OCI-LY3 (cell line): ENCODE data around the gene ASTN1.

Experiments used
- H2AFZ ChIP-seq: fragments of 200-600, 300-600 bp; shearing (Covaris generic); 2 replicates; pipeline ENCODE4 v1.6.0; 2014; ENCODE audit warnings: antibody characterized with exemption, low read depth, low read length
- H3K27ac ChIP-seq: fragments of 200-600, 300-600 bp; sonication (generic); 2 replicates; pipeline ENCODE4 v1.5.1; 2014; ENCODE audit warnings: mild to moderate bottlenecking, low read length, moderate library complexity, mixed read lengths
- H3K27me3 ChIP-seq: fragments of 200-600, 300-600 bp; sonication (generic); 2 replicates; pipeline ENCODE4 v1.6.1; 2014; ENCODE audit warnings: low read depth, low read length, mixed read lengths
- H3K36me3 ChIP-seq: fragments of 200-600, 300-600 bp; sonication (generic); replicated peaks from 2 replicates; pipeline ENCODE3; 2014; ENCODE audit warnings: low read depth, low read length, mixed read lengths
- H3K4me1 ChIP-seq: fragments of 300-600, 200-600 bp; sonication (generic); 2 replicates; pipeline ENCODE4 v1.6.1; 2014; ENCODE audit warnings: low read length, mixed read lengths
- H3K4me2 ChIP-seq: fragments of 200-600, 300-600 bp; sonication (generic); 2 replicates; pipeline ENCODE4 v1.6.1; 2014; ENCODE audit warnings: low read length, mixed read lengths
- H3K4me3 ChIP-seq: fragments of 300-600, 200-600 bp; sonication (generic); 2 replicates; pipeline ENCODE4 v1.5.1; 2014; ENCODE audit warnings: antibody characterized with exemption, mild to moderate bottlenecking, low read length, moderate library complexity
- H3K79me2 ChIP-seq: fragments of 300-600, 200-600 bp; shearing (Covaris generic); 2 replicates; pipeline ENCODE4 v1.6.1; 2014; ENCODE audit warnings: mild to moderate bottlenecking, low read length, mixed read lengths
- H3K9ac ChIP-seq: fragments of 300-600, 200-600 bp; shearing (Covaris generic); 2 replicates; pipeline ENCODE4 v1.6.0; 2014; ENCODE audit warnings: mild to moderate bottlenecking, low read length, moderate library complexity
- H3K9me3 ChIP-seq: fragments of 200-600, 300-600 bp; shearing (Covaris generic); 2 replicates; pipeline ENCODE4 v1.6.1; 2014; ENCODE audit warnings: low read length, mixed read lengths; ENCODE audit not compliant: insufficient read depth
- H4K20me1 ChIP-seq: fragments of 200-600, 300-600 bp; sonication (generic); 2 replicates; pipeline ENCODE4 v1.6.1; 2016; ENCODE audit warnings: low read length, mixed read lengths; ENCODE audit not compliant: insufficient read depth
- EZH2phosphoT487 ChIP-seq: fragments of 200-600 bp; shearing (Covaris generic); IDR thresholded peaks from 2 replicates; pipeline ENCODE4 v1.6.1; 2018; ENCODE audit warnings: antibody characterized with exemption, mixed run types, low read depth
- TF ChIP-seq, protein P1 (sequence below): fragments of 200-600, 300-600 bp; sonication (generic); IDR thresholded peaks from 2 replicates; pipeline ENCODE4 v1.5.1; 2014; ENCODE audit warnings: antibody characterized with exemption, low read length, low read depth

The ASTN1 gene

DNA sequence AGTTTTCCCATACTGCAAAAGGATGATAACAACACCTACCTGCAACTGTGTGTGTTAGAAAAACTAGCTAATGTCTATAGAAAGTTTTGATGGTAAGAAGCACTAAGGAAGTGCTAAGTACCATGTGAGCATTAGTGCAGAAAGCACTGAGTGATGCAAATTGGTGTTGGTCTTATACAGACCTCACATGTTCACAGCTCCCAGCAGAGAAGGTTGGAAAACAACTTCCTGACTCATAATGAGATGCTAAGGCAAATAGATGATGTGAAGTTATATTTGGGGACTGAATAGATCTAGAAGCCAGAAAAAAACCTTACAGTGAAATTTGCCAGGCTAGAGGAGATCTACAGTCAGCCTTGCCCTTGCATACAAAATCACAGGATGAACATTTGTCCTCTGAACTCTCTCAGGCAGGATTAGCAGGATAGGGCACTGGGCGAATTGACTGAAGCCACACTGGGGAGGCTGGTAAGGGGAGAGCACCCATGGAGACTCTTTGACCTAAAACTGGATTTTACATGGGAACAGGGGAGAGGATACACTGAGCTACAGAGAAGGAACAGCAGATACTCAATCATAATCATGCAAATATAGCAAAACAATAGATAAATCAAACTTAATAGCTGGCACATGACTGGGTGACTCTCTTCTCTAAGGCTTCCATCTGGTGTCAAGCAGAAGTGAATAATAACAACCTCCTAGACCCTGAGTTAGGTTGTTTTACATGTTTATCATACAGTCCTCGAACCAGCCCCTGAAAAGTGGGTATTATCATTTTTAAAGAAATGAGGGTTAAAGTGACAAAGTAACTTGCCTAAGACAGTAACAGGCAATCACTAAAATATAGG is 61.3 kb downstream of the ASTN1 start:
- Histone ChIP-seq H3K4me1 (no peaks in the 10 kb centered on the region), H2AFZ (no peak overlapping the region), H3K9me3 (no peaks in the 10 kb centered on the region), H4K20me1 (no peaks in the 10 kb centered on the region), H3K9ac (no peak overlapping the region), H3K4me2 (no peak overlapping the region), H3K27ac (no peak overlapping the region), H3K27me3 (0 out of 2 replicates have a peak, but pooled peaks cover 3% of the 10 kb centered on the region), H3K36me3 (no peaks in the 10 kb centered on the region), H3K4me3 (no peak overlapping the region), H3K79me2 (no peaks in the 10 kb centered on the region)
- TF ChIP-seq EZH2phosphoT487 = no peak
- TF ChIP-seq, protein P1, sequence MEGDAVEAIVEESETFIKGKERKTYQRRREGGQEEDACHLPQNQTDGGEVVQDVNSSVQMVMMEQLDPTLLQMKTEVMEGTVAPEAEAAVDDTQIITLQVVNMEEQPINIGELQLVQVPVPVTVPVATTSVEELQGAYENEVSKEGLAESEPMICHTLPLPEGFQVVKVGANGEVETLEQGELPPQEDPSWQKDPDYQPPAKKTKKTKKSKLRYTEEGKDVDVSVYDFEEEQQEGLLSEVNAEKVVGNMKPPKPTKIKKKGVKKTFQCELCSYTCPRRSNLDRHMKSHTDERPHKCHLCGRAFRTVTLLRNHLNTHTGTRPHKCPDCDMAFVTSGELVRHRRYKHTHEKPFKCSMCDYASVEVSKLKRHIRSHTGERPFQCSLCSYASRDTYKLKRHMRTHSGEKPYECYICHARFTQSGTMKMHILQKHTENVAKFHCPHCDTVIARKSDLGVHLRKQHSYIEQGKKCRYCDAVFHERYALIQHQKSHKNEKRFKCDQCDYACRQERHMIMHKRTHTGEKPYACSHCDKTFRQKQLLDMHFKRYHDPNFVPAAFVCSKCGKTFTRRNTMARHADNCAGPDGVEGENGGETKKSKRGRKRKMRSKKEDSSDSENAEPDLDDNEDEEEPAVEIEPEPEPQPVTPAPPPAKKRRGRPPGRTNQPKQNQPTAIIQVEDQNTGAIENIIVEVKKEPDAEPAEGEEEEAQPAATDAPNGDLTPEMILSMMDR = no peak

DNA sequence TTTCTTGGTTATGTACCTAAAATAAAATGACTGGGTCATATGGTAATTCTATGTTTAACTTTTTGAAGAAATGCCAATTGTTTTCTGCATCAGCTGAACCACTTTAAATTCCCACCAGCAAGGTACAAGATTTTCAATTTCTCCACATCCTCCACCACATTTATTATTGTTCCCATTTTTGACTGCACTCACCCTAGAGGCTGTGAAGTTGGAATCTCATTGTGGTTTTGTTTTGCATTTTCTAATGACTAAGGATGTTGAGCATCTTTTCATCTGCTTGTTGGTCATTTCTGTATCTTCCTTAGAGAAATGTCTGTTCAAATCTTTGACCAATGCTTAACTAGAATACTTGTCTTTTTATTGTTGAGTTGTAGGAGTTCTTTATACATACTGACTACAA is 72.5 kb downstream of the ASTN1 start:
- H3K4me1 ChIP-seq = no peaks in the 10 kb centered on the region
- no peak overlapping the region for H2AFZ ChIP-seq
- no peaks in the 10 kb centered on the region for H3K36me3 ChIP-seq
- TF ChIP-seq EZH2phosphoT487 = no peak
- TF ChIP-seq, protein P1 = no peak
- H3K79me2 ChIP-seq = no peaks in the 10 kb centered on the region
- H3K9ac ChIP-seq = no peak overlapping the region
- H3K9me3 ChIP-seq = no peaks in the 10 kb centered on the region
- H4K20me1 ChIP-seq = no peaks in the 10 kb centered on the region
- no peak overlapping the region for H3K4me2 ChIP-seq
- peaks cover 3% of the 10 kb centered on the region; the same call in 1 of the 2 replicates for H3K27me3 ChIP-seq
- H3K27ac ChIP-seq = no peak overlapping the region
- H3K4me3 ChIP-seq = no peak overlapping the region

DNA sequence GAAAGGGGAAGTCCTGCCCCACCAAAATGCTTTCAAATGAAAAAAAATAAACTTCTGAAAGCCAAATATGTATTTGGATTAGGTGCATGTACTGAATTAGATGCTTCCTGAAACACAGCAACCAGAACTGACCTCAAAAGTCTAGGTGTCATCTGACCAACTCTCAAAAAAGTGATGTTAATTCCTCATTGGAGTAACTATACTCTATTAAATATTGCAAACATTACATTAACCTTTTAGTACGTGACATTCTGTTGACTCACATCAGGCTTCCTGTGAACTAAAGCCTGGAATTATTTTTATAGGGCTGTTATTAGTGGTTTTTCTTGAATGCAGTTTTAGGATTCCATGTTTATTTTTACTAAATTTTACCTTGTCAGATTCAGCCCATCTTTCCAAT is 73.5 kb downstream of the ASTN1 start:
- Histone ChIP-seq H3K9me3 (no peaks in the 10 kb centered on the region), H3K27me3 (peaks cover 5% of the 10 kb centered on the region; the same call in 1 of the 2 replicates), H3K4me2 (no peak overlapping the region), H3K4me3 (no peak overlapping the region), H3K9ac (no peak overlapping the region), H2AFZ (no peak overlapping the region), H4K20me1 (no peaks in the 10 kb centered on the region), H3K27ac (no peak overlapping the region), H3K4me1 (no peaks in the 10 kb centered on the region), H3K36me3 (no peaks in the 10 kb centered on the region), H3K79me2 (no peaks in the 10 kb centered on the region)
- TF ChIP-seq EZH2phosphoT487 = no peak
- TF ChIP-seq, protein P1 = no peak

DNA sequence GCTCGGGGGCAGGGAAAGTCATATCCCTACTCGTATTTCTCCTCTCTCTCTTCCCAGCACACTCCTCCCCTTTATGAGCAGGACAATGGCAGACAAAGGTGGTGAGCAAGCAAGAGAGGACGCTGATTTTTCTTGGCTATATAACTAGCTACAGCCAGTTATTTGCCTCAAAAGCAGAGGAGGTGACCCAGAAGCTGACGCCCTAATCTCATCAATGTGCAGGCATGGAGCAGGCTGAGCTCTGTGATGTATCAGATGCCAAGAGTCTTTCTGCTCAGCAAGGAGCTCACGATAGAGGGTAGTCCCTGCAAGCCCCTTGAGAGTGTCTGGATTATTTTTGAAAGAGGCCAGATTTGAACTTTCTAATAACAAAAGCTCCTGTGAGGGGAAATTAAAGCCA is 75.5 kb downstream of the ASTN1 start:
- H4K20me1 ChIP-seq = no peaks in the 10 kb centered on the region

More for the DNA sequence above, 75.5 kb downstream of the ASTN1 start:
- H3K4me3 ChIP-seq = no peak overlapping the region
- H3K9me3 ChIP-seq = no peaks in the 10 kb centered on the region
- TF ChIP-seq EZH2phosphoT487 = no peak
- TF ChIP-seq, protein P1 = no peak
- no peaks in the 10 kb centered on the region for H3K4me1 ChIP-seq
- no peak overlapping the region for H2AFZ ChIP-seq
- H3K36me3 ChIP-seq = no peaks in the 10 kb centered on the region
- H3K27me3 ChIP-seq = peaks cover 11% of the 10 kb centered on the region
- H3K27ac ChIP-seq = no peak overlapping the region
- no peak overlapping the region for H3K4me2 ChIP-seq
- H3K79me2 ChIP-seq = no peaks in the 10 kb centered on the region
- no peak overlapping the region for H3K9ac ChIP-seq
